GM21381 (cell line): Measurements from ENCODE around the gene DTD1.

Source experiments
- ATAC-seq: cut with Tn5 transposase; IDR thresholded peaks from one replicate; pipeline ENCODE4 v1.9.1; 2021; ENCODE audit warnings: mild to moderate bottlenecking, moderate library complexity; ENCODE audit not compliant: unreplicated experiment

DTD1 gene

GRCh38 chr20:18662279-18663040 is 74.6 kb downstream of the DTD1 start:
- ATAC-seq, result peak; percentile 49

- ATAC-seq, result no peak
Measured at GRCh38 chr20:18663932-18664331, 76.1 kb downstream of the DTD1 start.

- no peak for ATAC-seq
Measured at GRCh38 chr20:18665135-18665534, 77.3 kb downstream of the DTD1 start.

GRCh38 chr20:18666803-18667415 is 79.1 kb downstream of the DTD1 start:
- ATAC-seq, result no peak

GRCh38 chr20:18669241-18670019 is 81.6 kb downstream of the DTD1 start:
- no peak for ATAC-seq

- no peak for ATAC-seq
Measured at GRCh38 chr20:18671203-18671710, 83.4 kb downstream of the DTD1 start.

- ATAC-seq, result no peak
Measured at GRCh38 chr20:18672834-18673233, 85.0 kb downstream of the DTD1 start.

- no peak for ATAC-seq
Measured at GRCh38 chr20:18676396-18676795, 88.5 kb downstream of the DTD1 start.

- no peak for ATAC-seq
Measured at GRCh38 chr20:18677126-18677525, 89.3 kb downstream of the DTD1 start.

GRCh38 chr20:18678549-18679419 is 90.9 kb downstream of the DTD1 start:
- ATAC-seq, result no peak

GRCh38 chr20:18683839-18684238 is 96.0 kb downstream of the DTD1 start:
- no peak for ATAC-seq

GRCh38 chr20:18684775-18685174 is 96.9 kb downstream of the DTD1 start:
- no peak for ATAC-seq

- ATAC-seq, result no peak
Measured at GRCh38 chr20:18685406-18685805, 97.6 kb downstream of the DTD1 start.

- no peak for ATAC-seq
Measured at GRCh38 chr20:18686696-18687095, 98.8 kb downstream of the DTD1 start.

- no peak for ATAC-seq
Measured at GRCh38 chr20:18688676-18689075, 100.8 kb downstream of the DTD1 start.

- no peak for ATAC-seq
Measured at GRCh38 chr20:18689557-18689956, 101.7 kb downstream of the DTD1 start.

GRCh38 chr20:18692447-18692846 is 104.6 kb downstream of the DTD1 start:
- ATAC-seq, result no peak

- no peak for ATAC-seq
Measured at GRCh38 chr20:18694071-18694470, 106.2 kb downstream of the DTD1 start.

- ATAC-seq, result no peak
Measured at GRCh38 chr20:18695175-18695574, 107.3 kb downstream of the DTD1 start.

- no peak for ATAC-seq
Measured at GRCh38 chr20:18698735-18699380, 111.0 kb downstream of the DTD1 start.
